ENCODE measurements around the gene SYCP2.

SYCP2 gene

GRCh38 chr20:59931511-59932312, 1.7 kb downstream of the SYCP2 start:
- Histone ChIP-seq H3K4me1 (no peaks in the 10 kb centered on the region), H3K27me3 (0 out of 2 replicates have a peak, but pooled peaks cover 5% of the 10 kb centered on the region), H3K36me3 (no peaks in the 10 kb centered on the region), H3K4me3 (ENCODE audit: low read depth, low read length) (no peak overlapping the region), H3K9me3 (no peaks in the 10 kb centered on the region)
- no peak for TF ChIP-seq CTCF (IDR thresholded peaks at IDR 0.05; ENCODE audit: low read depth, low read length)
- no peak for DNase-seq

- H3K27me3 ChIP-seq = 0 out of 2 replicates have a peak, but pooled peaks cover 5% of the 10 kb centered on the region
Measured at GRCh38 chr20:59925899-59926298, 7.5 kb downstream of the SYCP2 start.

GRCh38 chr20:59925359-59925758, 8.1 kb downstream of the SYCP2 start:
- TF ChIP-seq CTCF (IDR thresholded peaks at IDR 0.05; ENCODE audit: low read depth, low read length) = no peak
- Histone ChIP-seq H3K27me3 (peaks cover 7% of the 10 kb centered on the region; the same call in 1 of the 2 replicates), H3K9me3 (no peaks in the 10 kb centered on the region), H3K4me1 (no peaks in the 10 kb centered on the region), H3K36me3 (no peaks in the 10 kb centered on the region), H3K4me3 (ENCODE audit: low read depth, low read length) (no peak overlapping the region)
- no peak for DNase-seq

More at GRCh38 chr20:59925899-59926298, 7.5 kb downstream of the SYCP2 start:
- TF ChIP-seq CTCF (IDR thresholded peaks at IDR 0.05; ENCODE audit: low read depth, low read length) = no peak
- H3K4me3 ChIP-seq (ENCODE audit: low read depth, low read length) = no peak overlapping the region
- DNase-seq = no peak
- H3K4me1 ChIP-seq = no peaks in the 10 kb centered on the region
- no peaks in the 10 kb centered on the region for H3K36me3 ChIP-seq
- no peaks in the 10 kb centered on the region for H3K9me3 ChIP-seq

- no peaks in the 10 kb centered on the region for H3K36me3 ChIP-seq
- no peak overlapping the region for H3K4me3 ChIP-seq (ENCODE audit: low read depth, low read length)
- no peaks in the 10 kb centered on the region for H3K9me3 ChIP-seq
- H3K4me1 ChIP-seq = no peaks in the 10 kb centered on the region
- H3K27me3 ChIP-seq = peaks cover 3% of the 10 kb centered on the region; the same call in 1 of the 2 replicates
- no peak for TF ChIP-seq CTCF (IDR thresholded peaks at IDR 0.05; ENCODE audit: low read depth, low read length)
- DNase-seq = no peak
Measured at GRCh38 chr20:59923514-59923913, 9.9 kb downstream of the SYCP2 start.

- no peaks in the 10 kb centered on the region for H3K4me1 ChIP-seq
- H3K9me3 ChIP-seq = no peaks in the 10 kb centered on the region
- no peak overlapping the region for H3K4me3 ChIP-seq (ENCODE audit: low read depth, low read length)
- H3K27me3 ChIP-seq = peaks cover 3% of the 10 kb centered on the region; the same call in 1 of the 2 replicates
- no peak for DNase-seq
- TF ChIP-seq CTCF (IDR thresholded peaks at IDR 0.05; ENCODE audit: low read depth, low read length) = no peak
- H3K36me3 ChIP-seq = no peaks in the 10 kb centered on the region
Measured at GRCh38 chr20:59920944-59921343, 12.5 kb downstream of the SYCP2 start.

- no peak for DNase-seq
- no peak overlapping the region for H3K4me3 ChIP-seq (ENCODE audit: low read depth, low read length)
- H3K36me3 ChIP-seq = no peaks in the 10 kb centered on the region
- H3K4me1 ChIP-seq = no peaks in the 10 kb centered on the region
- no peaks in the 10 kb centered on the region for H3K9me3 ChIP-seq
- TF ChIP-seq CTCF (IDR thresholded peaks at IDR 0.05; ENCODE audit: low read depth, low read length) = no peak
- H3K27me3 ChIP-seq = peaks cover 3% of the 10 kb centered on the region
Measured at GRCh38 chr20:59912609-59913008, 20.8 kb downstream of the SYCP2 start.

All from BE2C (cell line).